ENCODE data around the gene SLAMF1.

SLAMF1 gene

GRCh38 chr1:160622501-160623226 lies 24.2 kb downstream of the SLAMF1 start:
- DNase-seq, result no peak

- no peak for DNase-seq
Observed at GRCh38 chr1:160621633-160622413, 25.0 kb downstream of the SLAMF1 start.

GRCh38 chr1:160620942-160621632 lies 25.8 kb downstream of the SLAMF1 start:
- DNase-seq, result no peak

GRCh38 chr1:160619742-160620277 lies 27.0 kb downstream of the SLAMF1 start:
- no peak for DNase-seq

GRCh38 chr1:160618763-160619274 lies 28.0 kb downstream of the SLAMF1 start:
- DNase-seq, result no peak

GRCh38 chr1:160618327-160618726 lies 28.5 kb downstream of the SLAMF1 start:
- DNase-seq, result no peak

GRCh38 chr1:160615660-160616059 lies 31.2 kb downstream of the SLAMF1 start:
- no peak for DNase-seq

- no peak for DNase-seq
Observed at GRCh38 chr1:160614410-160614809, 32.4 kb downstream of the SLAMF1 start.

GRCh38 chr1:160612613-160613218 lies 34.1 kb downstream of the SLAMF1 start:
- no peak for DNase-seq

- DNase-seq, result no peak
Observed at GRCh38 chr1:160610569-160611242, 36.1 kb downstream of the SLAMF1 start.

- DNase-seq, result no peak
Observed at GRCh38 chr1:160608941-160609340, 37.9 kb downstream of the SLAMF1 start.

GRCh38 chr1:160608514-160608913 lies 38.3 kb downstream of the SLAMF1 start:
- DNase-seq, result no peak

- DNase-seq, result no peak
Observed at GRCh38 chr1:160608057-160608456, 38.8 kb downstream of the SLAMF1 start.

GRCh38 chr1:160607672-160608032 lies 39.2 kb downstream of the SLAMF1 start:
- DNase-seq, result no peak

GRCh38 chr1:160607011-160607671 lies 39.7 kb downstream of the SLAMF1 start:
- no peak for DNase-seq

- no peak for DNase-seq
Observed at GRCh38 chr1:160606611-160607010, 40.2 kb downstream of the SLAMF1 start.

- DNase-seq, result no peak
Observed at GRCh38 chr1:160605792-160606479, 40.9 kb downstream of the SLAMF1 start.

- no peak for DNase-seq
Observed at GRCh38 chr1:160605205-160605604, 41.6 kb downstream of the SLAMF1 start.

GRCh38 chr1:160597705-160598104 lies 49.1 kb downstream of the SLAMF1 start:
- no peak for DNase-seq

GRCh38 chr1:160597051-160597450 lies 49.8 kb downstream of the SLAMF1 start:
- no peak for DNase-seq

- no peak for DNase-seq
Observed at GRCh38 chr1:160590488-160590887, 56.4 kb downstream of the SLAMF1 start.
